Activated naive CD4-positive, alpha-beta T cell treated with anti-CD3 and anti-CD28 coated beads, Interleukin-2, amount 50 U/mL, for 72 hours (primary cell): ENCODE results near the gene ARHGEF18. TPM values are rescaled to one million over a fixed set of nuclear protein-coding genes. Genes with fewer than 3 reads are reported as not detected.
"Not testable (repeated sequence)": the region's sequence is repeated elsewhere in the genome, so short reads cannot be mapped to it uniquely, and the experiment has no call there.

ENCODE experiments used
- ATAC-seq, 2 donors: fragments of 150-1000 bp; cut with Tn5 transposase; 2 replicates each; pipeline ENCODE4 v1.10.0; 2021; ENCODE audit warnings: mild to moderate bottlenecking in 2 of 2, moderate library complexity in 2 of 2
- DNase-seq, 2 donors: peaks; one replicate each; pipeline ENCODE4 v3.0.0; 2021 to 2022; ENCODE audit warnings: low spot score in 2 of 2
- H3K27ac Mint-ChIP-seq, 2 donors: one replicate each; pipeline ENCODE4 v1.8.0; 2022; ENCODE audit warnings: mild to moderate bottlenecking in 2 of 2, mixed read lengths in 2 of 2
- H3K36me3 Mint-ChIP-seq, 2 donors: one replicate each; pipeline ENCODE4 v1.8.0; 2022; ENCODE audit warnings: mixed read lengths in 2 of 2
- H3K9me3 Mint-ChIP-seq, 2 donors: one replicate each; pipeline ENCODE4 v1.8.0; 2022; ENCODE audit warnings: mixed read lengths in 2 of 2
- total RNA-seq, 2 donors: library from RNA; stranded (reverse); gene quantifications; one replicate each; pipeline ENCODE4 v1.2.3, GENCODE V29; 2022

Gene ARHGEF18
- total RNA-seq = 10 to 100 TPM; 30.1 to 36.0 TPM

DNA sequence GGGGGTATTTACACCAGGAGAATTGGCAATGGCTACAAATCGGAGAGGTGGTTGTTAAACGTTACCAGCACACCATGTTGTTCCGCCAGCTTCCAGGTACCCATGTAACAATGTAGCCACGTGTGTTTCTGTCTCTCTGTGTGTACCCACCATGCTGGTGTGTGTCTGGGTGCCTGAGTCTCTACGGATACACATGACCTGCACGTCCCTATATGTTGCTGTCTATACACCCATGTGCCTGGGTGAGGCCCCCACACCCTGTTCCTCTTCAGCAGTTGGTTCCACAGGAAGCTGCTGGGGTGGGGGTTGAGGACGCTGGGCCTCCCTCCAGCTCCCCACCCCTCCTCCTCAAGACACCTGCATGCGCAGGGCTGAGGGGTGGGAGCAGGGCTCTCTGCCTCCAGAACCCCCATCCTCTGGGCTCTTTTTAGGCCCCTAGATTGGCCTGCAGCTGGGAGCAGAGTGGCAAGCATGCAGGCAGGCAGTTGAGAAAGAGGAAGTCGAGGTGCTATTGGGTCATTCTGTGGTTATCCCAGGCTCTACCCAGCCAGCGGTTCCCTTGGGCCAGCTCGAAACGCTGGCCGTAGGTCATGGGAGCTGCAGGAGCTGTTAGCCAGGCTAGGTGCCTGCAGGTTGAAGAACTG lies at the start of gene ARHGEF18:
ARHGEF18 (plus strand) TSS at position 351 of the 644 bp plus-strand sequence. CDS start 13,954 bp downstream, outside the sequence.
- H3K36me3 Mint-ChIP-seq = peaks cover 13 to 28% of the 10 kb centered on the region in 2 donors
- ATAC-seq = peak; percentile 53 to 72
- H3K27ac Mint-ChIP-seq = peak within 1 kb of the TSS; percentile 89 to 95
- peak; percentile 45 to 61 for DNase-seq
- H3K9me3 Mint-ChIP-seq = peaks cover 3 to 6% of the 10 kb centered on the region in 2 donors

DNA sequence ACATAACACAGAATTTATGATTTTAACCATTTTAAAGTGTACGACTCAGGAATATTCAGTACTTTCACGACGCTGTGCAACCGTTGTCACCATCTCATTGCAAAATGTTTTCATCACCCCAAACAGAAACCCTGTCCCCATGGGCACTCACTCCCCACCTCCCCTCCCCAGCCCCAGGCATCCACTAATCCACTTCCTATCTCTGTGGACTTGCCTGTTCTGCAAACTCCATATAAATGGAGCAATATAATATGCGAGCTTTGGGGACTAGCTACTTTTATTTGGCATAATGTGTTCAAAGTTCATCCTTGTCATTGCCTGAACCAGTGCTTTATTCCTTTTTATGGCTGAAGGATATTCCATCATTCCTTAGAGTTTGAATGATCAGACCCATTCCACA lies 47.2 kb upstream of the ARHGEF18 start:
- no peaks in the 10 kb centered on the region for H3K36me3 Mint-ChIP-seq
- ATAC-seq (no peak), DNase-seq (no peak)
- H3K9me3 Mint-ChIP-seq = no peaks in the 10 kb centered on the region
- H3K27ac Mint-ChIP-seq = no peak overlapping the region

DNA sequence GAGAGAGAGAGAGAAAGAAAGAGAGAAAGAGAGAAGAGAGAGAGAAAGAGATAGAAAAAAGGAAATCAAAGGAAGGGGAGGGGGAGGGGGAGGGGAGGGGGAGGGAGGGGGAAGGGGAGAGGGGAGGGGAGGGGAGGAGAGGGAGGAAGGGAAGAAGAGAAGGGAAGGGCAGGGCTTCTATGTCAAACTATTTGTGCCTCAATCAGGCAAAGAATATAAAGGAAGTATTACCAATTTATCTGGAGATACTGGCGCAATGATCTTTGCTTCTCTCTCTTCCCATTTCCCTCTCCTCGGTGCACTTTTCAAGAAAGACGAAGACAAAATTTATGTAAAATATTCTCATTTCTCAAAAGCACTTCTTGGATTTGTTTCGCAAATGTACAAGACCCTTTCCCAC lies 45.3 kb upstream of the ARHGEF18 start:
- H3K36me3 Mint-ChIP-seq = no peaks in the 10 kb centered on the region
- no peak overlapping the region for H3K27ac Mint-ChIP-seq
- ATAC-seq (no peak), DNase-seq (no peak)
- H3K9me3 Mint-ChIP-seq = no peaks in the 10 kb centered on the region

DNA sequence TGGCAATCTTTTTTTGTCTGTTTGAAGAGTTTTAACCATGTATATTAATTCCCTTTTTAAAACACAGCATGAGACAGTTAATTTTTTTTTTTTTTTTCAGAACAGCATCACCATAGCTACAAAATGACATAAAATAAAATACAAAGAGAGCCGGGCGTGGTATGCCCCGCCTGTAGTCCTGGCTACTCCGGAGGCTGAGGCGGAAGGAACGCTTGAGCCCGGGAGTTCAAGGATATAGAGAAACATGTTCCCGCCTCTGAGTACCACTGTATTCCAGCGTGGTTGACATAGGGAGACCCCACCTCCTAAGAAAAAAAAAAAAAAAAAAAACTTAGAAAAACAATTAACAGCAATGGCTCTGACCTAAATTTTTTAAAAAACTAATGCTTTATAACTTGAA lies 44.5 kb upstream of the ARHGEF18 start:
- no peaks in the 10 kb centered on the region for H3K36me3 Mint-ChIP-seq
- H3K9me3 Mint-ChIP-seq = no peaks in the 10 kb centered on the region
- no peak overlapping the region for H3K27ac Mint-ChIP-seq
- ATAC-seq (no peak), DNase-seq (no peak)

DNA sequence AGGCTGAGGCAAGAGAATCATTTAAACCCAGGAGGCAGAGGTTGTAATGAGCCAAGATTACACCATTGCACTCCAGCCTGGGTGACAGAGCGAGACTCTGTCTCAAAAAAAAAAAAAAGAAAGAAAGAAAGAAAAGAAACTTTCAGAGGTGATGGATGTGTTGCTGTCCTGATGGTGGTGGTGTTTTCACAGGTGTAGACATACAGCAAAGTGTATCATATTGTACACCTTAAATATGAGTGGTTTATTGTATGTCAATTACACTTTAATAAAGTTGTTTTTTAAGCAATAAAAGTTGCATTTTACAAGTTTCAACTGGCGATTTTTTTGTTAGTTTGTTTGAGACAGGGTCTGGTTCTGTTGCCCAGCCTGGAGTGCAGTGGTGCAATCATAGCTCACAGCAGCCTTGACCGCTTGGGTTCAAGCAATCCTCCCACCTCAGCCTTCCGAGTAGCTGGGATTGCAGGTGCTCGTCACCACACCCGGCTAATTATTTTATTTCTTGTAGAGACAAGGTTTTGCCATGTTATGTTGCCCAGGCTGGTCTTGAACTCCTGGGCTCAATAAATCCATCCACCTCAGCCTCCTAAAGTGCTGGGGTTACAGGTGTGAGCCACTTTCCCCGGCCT lies 41.0 kb upstream of the ARHGEF18 start:
- Mint-ChIP-seq H3K9me3 (no peaks in the 10 kb centered on the region), H3K36me3 (no peaks in the 10 kb centered on the region), H3K27ac (no peak overlapping the region)
- ATAC-seq = no peak
- no peak for DNase-seq

DNA sequence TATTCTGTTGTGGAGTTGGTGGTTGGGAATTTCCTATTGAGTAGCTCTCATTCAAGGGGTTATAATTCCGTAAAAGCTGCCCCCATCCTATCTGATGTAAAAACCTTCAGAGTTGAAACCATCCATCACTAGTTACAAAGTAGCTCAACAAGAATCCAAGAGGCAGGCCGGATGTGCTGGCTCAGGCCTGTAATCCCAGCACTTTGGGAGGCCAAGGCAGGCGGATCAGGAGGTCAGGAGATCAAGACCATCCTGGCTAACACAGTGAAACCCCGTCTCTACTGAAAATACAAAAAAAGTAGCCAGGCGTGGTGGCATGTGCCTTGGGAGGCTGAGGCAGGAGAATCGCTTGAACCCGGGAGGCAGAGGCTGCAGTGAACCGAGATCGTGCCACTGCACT lies 40.4 kb upstream of the ARHGEF18 start:
- not testable (repeated sequence) for ATAC-seq, H3K27ac Mint-ChIP-seq

DNA sequence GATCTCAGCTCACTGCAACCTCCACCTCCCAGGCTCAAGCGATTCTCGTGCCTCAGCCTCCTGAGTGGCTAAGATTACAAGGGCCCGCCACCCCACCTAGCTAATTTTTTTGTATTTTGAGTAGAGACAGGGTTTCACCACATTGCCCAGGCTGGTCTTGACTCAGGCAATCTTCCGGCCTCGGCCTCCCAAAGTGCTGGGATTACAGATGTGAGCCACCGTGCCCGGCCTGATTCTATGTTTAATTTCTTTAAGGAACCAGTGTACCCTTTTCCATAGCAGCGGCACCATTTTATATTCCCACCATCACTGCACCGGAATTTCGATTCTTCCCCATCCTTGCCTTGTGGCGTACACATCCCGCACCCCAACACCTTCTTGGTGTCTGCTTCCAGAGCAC lies 36.8 kb upstream of the ARHGEF18 start:
- Mint-ChIP-seq H3K9me3 (no peaks in the 10 kb centered on the region), H3K36me3 (no peaks in the 10 kb centered on the region), H3K27ac (no peak overlapping the region)
- ATAC-seq (no peak), DNase-seq (no peak)

More for the DNA sequence above, 40.4 kb upstream of the ARHGEF18 start:
- DNase-seq, H3K36me3 Mint-ChIP-seq, H3K9me3 Mint-ChIP-seq: not testable (repeated sequence)

DNA sequence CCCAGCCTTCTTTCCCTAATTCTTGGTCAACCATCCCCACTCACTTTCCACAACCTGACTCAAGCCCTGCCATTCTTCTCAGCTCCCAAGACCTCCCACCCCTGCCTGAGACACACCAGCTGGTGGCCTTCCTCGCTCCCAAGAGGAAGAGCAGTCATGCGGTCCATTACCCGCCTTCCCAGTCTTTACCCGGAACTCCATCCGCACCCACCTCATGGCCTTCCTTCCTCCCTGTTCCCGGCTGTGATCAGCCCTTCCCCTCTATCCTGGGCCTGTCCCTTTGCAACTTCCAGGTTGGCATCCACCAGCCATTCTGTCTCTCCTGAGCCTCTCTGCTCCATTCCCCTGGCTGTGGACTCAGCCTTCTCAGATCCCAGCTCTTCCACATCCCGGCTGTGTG lies 35.9 kb upstream of the ARHGEF18 start:
- no peak for DNase-seq
- Mint-ChIP-seq H3K36me3 (no peaks in the 10 kb centered on the region), H3K9me3 (no peaks in the 10 kb centered on the region), H3K27ac (peak overlapping the region in 1 of 2 donors; percentile 25)
- no peak for ATAC-seq

DNA sequence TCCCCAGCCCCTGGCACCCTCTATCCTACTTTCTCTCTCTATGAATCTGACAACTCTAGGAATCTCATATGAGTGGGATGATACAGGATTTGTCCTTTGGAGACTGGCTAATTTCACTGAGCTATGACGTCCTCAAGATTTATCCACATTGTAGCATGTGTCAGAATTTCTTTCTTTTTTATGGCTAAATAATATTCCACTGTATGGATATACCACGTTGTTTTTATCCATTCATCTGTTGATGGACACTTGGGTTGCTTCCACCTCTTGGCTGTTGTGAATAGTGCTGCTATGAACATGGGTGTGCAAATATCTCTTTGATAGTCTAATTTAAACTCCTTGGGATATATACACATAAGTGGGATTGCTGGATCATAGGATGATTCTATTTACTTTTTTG lies 30.6 kb upstream of the ARHGEF18 start:
- ATAC-seq = no peak
- no peak overlapping the region for H3K27ac Mint-ChIP-seq
- peaks cover 0 to 5% of the 10 kb centered on the region in 2 donors for H3K36me3 Mint-ChIP-seq
- peaks cover 4 to 5% of the 10 kb centered on the region in 2 donors for H3K9me3 Mint-ChIP-seq
- no peak for DNase-seq

DNA sequence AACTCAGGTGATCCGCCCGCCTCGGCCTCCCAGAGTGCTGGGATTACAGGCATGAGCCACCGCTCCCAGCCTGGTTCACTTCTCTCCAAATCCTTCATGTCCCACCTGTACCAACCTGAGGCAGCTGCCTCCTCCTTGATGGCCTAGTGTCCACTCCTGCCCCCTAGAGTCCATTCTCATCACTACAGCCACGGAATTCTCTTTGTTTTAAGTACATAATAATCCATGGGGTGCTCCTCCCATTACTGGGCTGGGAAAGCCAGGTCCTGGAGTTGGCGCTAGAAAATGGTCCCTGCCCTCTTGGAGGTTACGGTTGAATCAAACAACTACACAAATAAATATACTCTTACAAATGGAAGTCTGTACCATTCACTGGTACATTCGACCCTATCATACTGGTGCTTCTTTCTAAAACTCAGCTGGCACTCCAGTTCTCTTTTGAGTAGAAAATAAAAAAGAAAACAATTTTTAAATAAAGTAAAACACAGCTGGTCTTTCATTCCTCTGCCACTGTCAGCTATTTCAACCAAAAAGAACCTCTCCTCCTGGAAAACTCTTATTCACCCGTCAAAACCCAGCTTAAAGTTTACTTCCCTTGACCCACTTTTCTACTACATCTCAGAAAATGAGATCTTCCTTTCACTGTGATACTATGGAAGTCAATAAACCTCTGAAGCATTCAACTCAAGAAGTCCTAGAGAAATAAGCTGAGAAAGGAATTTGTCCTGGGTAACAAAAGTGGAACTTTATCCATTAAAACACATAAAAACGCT lies 22.4 kb upstream of the ARHGEF18 start:
- DNase-seq (peak in 1 of 2 donors; percentile 61), ATAC-seq (no peak)
- Mint-ChIP-seq H3K9me3 (peaks cover 0 to 8% of the 10 kb centered on the region in 2 donors), H3K27ac (no peak overlapping the region), H3K36me3 (no peaks in the 10 kb centered on the region)

DNA sequence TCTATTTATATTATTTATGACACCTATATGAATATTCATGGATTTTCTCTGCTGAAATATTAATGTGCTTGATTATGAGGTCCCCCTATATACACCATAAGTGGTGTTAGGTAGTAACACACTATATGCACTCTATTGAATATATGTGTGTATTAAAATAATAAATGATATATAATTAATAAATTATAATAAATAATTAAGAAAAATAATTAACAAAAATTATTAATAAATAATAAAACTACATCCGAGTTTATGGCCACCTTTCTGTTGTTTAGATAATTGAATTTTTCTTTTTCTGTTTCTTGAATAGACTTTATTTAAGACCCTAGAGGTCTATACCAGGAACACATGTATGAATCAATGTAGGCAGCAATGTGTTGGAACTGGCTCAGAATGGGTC lies 20.9 kb upstream of the ARHGEF18 start:
- no peak overlapping the region for H3K27ac Mint-ChIP-seq
- no peak for ATAC-seq
- H3K9me3 Mint-ChIP-seq = peaks cover 0 to 8% of the 10 kb centered on the region in 2 donors
- DNase-seq = no peak
- no peaks in the 10 kb centered on the region for H3K36me3 Mint-ChIP-seq

DNA sequence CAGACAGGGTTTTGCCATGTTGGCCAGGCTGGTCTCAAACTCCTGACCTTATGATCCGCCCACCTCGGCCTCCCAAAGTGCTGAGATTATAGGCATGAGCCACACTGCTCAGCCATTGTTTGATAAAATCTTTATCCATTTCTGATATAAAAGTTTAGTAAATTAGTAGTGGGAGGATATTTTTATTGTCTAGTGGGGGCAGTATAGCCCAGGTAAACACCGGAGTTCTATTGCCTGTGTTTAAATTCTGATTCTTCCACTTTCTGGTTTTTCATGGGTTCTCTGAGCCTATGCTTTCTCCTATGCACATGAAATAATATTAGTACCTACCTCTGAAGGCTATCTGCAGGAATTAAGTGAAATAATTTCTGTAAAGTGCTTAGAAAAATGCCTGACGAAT lies 20.1 kb upstream of the ARHGEF18 start:
- no peaks in the 10 kb centered on the region for H3K36me3 Mint-ChIP-seq
- no peak for ATAC-seq
- H3K9me3 Mint-ChIP-seq = peaks cover 0 to 8% of the 10 kb centered on the region in 2 donors
- no peak overlapping the region for H3K27ac Mint-ChIP-seq
- DNase-seq = no peak

DNA sequence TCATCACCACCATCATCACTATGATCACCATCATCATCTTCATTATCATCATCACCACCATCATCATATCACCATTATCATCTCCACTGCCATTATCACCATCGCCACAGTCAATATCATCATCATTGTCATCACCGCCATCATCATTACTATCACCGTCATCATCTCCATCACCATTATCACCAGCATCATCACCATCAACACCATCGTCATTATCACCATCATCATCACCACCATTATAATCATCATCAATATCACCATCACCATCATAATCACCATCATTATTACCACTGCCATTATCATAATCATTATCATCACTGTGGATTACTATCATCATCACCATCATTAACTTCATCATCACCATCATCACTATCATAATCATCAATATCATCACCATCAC lies 17.3 kb upstream of the ARHGEF18 start:
- ATAC-seq = no peak
- no peaks in the 10 kb centered on the region for H3K9me3 Mint-ChIP-seq
- no peaks in the 10 kb centered on the region for H3K36me3 Mint-ChIP-seq
- DNase-seq = no peak
- no peak overlapping the region for H3K27ac Mint-ChIP-seq

DNA sequence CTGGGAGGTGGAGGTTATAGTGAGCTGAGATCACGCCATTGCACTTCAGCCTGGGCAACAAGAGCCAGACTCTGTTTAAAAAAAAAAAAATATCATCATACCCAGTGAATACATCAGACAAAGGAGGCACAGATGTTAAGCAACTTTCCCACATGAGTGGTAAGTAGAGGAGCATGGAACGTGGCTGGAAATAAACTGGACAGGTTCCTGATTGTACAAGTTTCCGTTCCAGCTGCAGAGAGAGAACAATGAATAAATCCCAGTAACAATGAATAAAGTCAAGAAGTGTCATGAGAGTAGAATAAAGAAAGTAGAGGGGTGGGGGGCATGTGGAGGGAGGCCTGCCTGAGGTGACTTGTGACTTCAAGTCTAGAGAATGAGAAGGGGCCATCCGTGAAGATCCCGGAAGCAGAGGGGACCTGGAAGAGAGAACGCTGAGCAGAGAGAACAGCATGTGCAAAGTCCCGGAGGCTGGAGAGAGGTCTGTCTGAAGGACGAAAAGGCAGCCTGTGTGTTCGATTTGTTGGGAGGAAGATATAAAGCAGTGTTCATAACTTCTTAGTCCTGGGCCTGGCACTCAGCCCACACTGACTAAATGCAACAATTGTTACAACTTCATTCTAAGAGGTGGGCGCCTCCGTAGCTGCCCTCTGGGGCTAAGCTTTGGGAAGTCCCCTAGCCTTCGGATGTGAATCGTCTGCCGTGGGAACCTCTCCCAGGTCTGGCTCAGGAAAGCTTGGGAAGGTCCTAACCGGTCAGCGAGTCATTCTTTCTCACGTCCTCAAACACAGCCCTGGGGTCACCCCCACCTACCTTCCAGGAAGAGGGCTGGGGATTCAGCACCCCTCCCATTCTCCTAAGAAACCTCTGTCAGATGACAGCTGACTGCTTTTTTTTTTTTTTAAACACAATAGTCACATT lies 15.3 kb upstream of the ARHGEF18 start:
- no peak for ATAC-seq
- Mint-ChIP-seq H3K27ac (no peak overlapping the region), H3K36me3 (no peaks in the 10 kb centered on the region), H3K9me3 (no peaks in the 10 kb centered on the region)
- DNase-seq = no peak

DNA sequence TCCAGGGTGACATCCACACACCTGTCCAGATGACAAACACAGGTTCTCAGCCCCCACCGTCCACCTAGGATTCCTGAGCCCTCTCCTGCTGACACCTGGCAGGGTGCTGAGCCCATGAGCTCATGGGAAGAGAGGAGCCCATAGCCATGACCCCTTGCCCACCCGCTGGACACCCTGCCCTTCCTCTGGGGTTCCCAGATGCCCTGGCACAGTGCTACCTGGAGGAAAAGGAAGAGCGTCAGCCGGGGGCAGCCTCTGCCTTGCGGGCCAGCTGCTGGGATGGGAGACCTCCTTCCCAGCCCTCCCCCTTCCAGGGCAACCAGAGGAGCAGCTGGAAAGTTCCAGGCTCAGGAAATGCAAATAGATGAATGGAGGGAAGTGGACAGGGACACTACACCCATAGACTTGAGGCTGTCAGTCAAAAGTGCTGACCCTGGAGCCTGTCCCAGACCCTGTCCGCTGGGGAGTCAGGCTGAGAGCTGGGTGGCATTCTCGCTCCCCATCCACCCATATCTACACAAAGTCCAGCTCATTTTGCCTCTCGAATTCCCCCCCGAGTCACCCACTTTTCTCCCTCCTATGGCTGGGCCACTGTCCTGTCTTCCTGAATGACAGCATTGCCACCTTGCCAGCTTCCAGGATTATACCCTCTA lies 12.3 kb upstream of the ARHGEF18 start:
- H3K36me3 Mint-ChIP-seq = no peaks in the 10 kb centered on the region
- ATAC-seq (no peak), DNase-seq (no peak)
- H3K27ac Mint-ChIP-seq = peak overlapping the region in 1 of 2 donors; percentile 77
- H3K9me3 Mint-ChIP-seq = no peaks in the 10 kb centered on the region
